Loucy (cell line): Measurements from ENCODE around the gene EML5.

ENCODE experiments used
- H2AFZ ChIP-seq: fragments of 200-600 bp; sonication (generic); 2 replicates; pipeline ENCODE4 v1.6.0; 2016; ENCODE audit warnings: antibody characterized with exemption, mild to moderate bottlenecking, low read length, moderate library complexity
- H3F3A ChIP-seq: fragments of 200-600 bp; 2 replicates; pipeline ENCODE4 v1.6.0; 2016; ENCODE audit warnings: antibody characterized with exemption, low read depth, mild to moderate bottlenecking
- H3K27me3 ChIP-seq: fragments of 200-600 bp; sonication (generic); 2 replicates; pipeline ENCODE4 v1.6.1; 2014; ENCODE audit warnings: low read length, mild to moderate bottlenecking; ENCODE audit not compliant: insufficient read depth, poor library complexity, severe bottlenecking
- H3K36me3 ChIP-seq: fragments of 200-600 bp; sonication (generic); 2 replicates; pipeline ENCODE4 v1.6.1; 2016; ENCODE audit warnings: low read length; ENCODE audit not compliant: insufficient read depth
- H3K4me1 ChIP-seq: fragments of 200-600 bp; sonication (generic); 2 replicates; pipeline ENCODE4 v1.5.1; 2014; ENCODE audit warnings: low read length, mild to moderate bottlenecking; ENCODE audit not compliant: insufficient read depth, poor library complexity, severe bottlenecking
- H3K4me2 ChIP-seq: fragments of 200-600 bp; sonication (generic); 2 replicates; pipeline ENCODE4 v1.6.0; 2014; ENCODE audit warnings: antibody characterized with exemption, low read length, low read depth, mild to moderate bottlenecking; ENCODE audit not compliant: poor library complexity, severe bottlenecking
- H3K4me3 ChIP-seq: fragments of 200-600 bp; sonication (generic); 2 replicates; pipeline ENCODE4 v1.5.1; 2014; ENCODE audit warnings: low read length, mild to moderate bottlenecking, mixed read lengths; ENCODE audit not compliant: poor library complexity, severe bottlenecking
- H3K79me2 ChIP-seq: fragments of 200-600 bp; sonication (generic); 2 replicates; pipeline ENCODE4 v1.6.1; 2014; ENCODE audit warnings: low read length; ENCODE audit not compliant: insufficient read depth
- H3K9ac ChIP-seq: fragments of 200-600 bp; sonication (generic); 2 replicates; pipeline ENCODE4 v1.6.0; 2014; ENCODE audit warnings: mild to moderate bottlenecking, low read depth, low read length, moderate library complexity; ENCODE audit not compliant: poor library complexity, severe bottlenecking
- H3K9me2 ChIP-seq: fragments of 200-600 bp; sonication (generic); replicated peaks from 2 replicates; pipeline ENCODE4 v1.6.1; 2016; ENCODE audit warnings: low read depth, low read length, mixed read lengths
- H3K9me3 ChIP-seq: fragments of 200-600 bp; sonication (generic); 2 replicates; pipeline ENCODE4 v1.6.1; 2014; ENCODE audit warnings: mild to moderate bottlenecking, antibody characterized with exemption, low read length, low read depth; ENCODE audit not compliant: insufficient read depth
- H4K20me1 ChIP-seq: fragments of 200-600 bp; sonication (generic); 2 replicates; pipeline ENCODE4 v1.6.0; 2014; ENCODE audit warnings: antibody characterized with exemption, low read length, mild to moderate bottlenecking; ENCODE audit not compliant: insufficient read depth, poor library complexity, severe bottlenecking
- EZH2phosphoT487 ChIP-seq: fragments of 200-600 bp; IDR thresholded peaks from 2 replicates; pipeline ENCODE4 v1.6.1; 2018; ENCODE audit warnings: antibody characterized with exemption, mild to moderate bottlenecking, moderate library complexity, borderline replicate concordance
- TF ChIP-seq, protein P1 (sequence below): fragments of 200-600 bp; sonication (generic); conservative IDR thresholded peaks from 2 replicates; pipeline ENCODE4 v1.5.1; 2014; ENCODE audit warnings: mild to moderate bottlenecking, antibody characterized with exemption, low read length

EML5 gene

DNA sequence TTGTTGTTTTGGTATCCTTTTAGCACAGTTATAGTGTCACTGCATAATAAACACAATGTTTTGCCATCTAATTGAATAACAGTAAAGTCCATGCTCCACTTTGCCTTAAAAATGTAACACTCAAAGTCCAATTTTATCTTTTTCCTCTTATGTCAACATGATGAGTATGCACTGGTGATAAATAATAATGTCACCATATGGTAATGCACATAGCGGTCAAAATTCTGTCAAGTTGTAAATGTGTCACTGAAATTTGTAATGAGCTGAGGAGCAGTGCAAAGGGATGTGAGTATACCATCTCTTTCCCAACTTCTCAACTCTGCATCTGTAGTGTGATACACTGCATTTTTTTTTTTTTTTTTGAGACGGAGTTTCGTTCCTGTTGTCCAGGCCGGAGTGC lies 65.7 kb downstream of the EML5 start:
- H3K9me3 ChIP-seq = no peaks in the 10 kb centered on the region
- no peak overlapping the region for H2AFZ ChIP-seq
- H3K4me1 ChIP-seq = no peaks in the 10 kb centered on the region
- TF ChIP-seq EZH2phosphoT487 = no peak
- TF ChIP-seq, protein P1, sequence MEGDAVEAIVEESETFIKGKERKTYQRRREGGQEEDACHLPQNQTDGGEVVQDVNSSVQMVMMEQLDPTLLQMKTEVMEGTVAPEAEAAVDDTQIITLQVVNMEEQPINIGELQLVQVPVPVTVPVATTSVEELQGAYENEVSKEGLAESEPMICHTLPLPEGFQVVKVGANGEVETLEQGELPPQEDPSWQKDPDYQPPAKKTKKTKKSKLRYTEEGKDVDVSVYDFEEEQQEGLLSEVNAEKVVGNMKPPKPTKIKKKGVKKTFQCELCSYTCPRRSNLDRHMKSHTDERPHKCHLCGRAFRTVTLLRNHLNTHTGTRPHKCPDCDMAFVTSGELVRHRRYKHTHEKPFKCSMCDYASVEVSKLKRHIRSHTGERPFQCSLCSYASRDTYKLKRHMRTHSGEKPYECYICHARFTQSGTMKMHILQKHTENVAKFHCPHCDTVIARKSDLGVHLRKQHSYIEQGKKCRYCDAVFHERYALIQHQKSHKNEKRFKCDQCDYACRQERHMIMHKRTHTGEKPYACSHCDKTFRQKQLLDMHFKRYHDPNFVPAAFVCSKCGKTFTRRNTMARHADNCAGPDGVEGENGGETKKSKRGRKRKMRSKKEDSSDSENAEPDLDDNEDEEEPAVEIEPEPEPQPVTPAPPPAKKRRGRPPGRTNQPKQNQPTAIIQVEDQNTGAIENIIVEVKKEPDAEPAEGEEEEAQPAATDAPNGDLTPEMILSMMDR = no peak
- H3K9ac ChIP-seq = no peak overlapping the region
- no peaks in the 10 kb centered on the region for H3K9me2 ChIP-seq
- H3K79me2 ChIP-seq = no peaks in the 10 kb centered on the region
- H3K4me2 ChIP-seq = no peak overlapping the region
- no peaks in the 10 kb centered on the region for H3F3A ChIP-seq
- H4K20me1 ChIP-seq = no peaks in the 10 kb centered on the region
- H3K4me3 ChIP-seq = no peak overlapping the region
- H3K36me3 ChIP-seq = no peaks in the 10 kb centered on the region
- no peaks in the 10 kb centered on the region for H3K27me3 ChIP-seq

DNA sequence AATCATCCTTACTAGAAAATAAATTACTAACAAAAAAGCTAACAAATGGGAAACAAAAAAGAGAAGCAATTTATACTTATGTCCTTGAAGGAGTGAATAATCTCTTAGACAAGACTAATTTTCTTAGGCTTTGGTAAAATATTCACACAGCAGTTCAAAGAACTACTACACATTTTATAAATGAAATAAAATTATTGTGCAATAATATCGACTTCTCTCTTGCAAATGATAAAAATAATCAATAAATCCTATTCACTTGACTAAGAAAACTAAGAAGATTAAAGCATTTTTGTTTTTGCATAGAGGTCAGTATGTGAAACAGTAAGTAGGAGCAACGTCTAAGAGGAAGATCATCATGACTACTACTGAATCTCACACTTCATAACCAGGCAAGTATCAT lies 82.0 kb downstream of the EML5 start:
- Histone ChIP-seq H3K79me2 (no peaks in the 10 kb centered on the region), H3K9me3 (no peaks in the 10 kb centered on the region), H3K27me3 (no peaks in the 10 kb centered on the region), H3K9ac (no peak overlapping the region), H3F3A (no peaks in the 10 kb centered on the region), H2AFZ (no peak overlapping the region), H3K4me3 (no peak overlapping the region), H3K4me1 (no peaks in the 10 kb centered on the region), H3K4me2 (no peak overlapping the region), H3K9me2 (no peaks in the 10 kb centered on the region), H4K20me1 (no peaks in the 10 kb centered on the region), H3K36me3 (no peaks in the 10 kb centered on the region)
- no peak for TF ChIP-seq EZH2phosphoT487
- TF ChIP-seq, protein P1 = no peak

DNA sequence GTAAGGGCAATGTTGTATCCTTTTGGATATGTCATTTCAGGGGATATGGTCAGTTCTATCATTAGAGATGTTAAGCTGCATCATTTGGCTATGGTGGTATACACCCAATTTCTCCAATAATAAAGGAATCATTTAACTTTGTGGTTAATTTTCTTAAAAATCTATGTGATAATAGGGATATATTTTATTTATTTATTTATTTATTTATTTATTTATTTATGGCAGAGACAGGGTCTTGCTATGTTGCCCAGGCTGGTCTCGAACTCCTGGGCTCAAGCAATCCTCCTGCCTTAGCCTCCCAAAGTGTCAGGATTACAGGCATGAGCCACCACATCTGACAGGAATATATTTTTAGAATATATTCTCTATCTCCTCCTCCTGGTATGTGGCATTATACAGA lies 85.7 kb downstream of the EML5 start:
- H3K4me3 ChIP-seq = no peak overlapping the region

More for the DNA sequence above, 85.7 kb downstream of the EML5 start:
- Histone ChIP-seq H3K9me3 (no peaks in the 10 kb centered on the region), H3K4me1 (no peaks in the 10 kb centered on the region), H3K9me2 (no peaks in the 10 kb centered on the region), H3F3A (no peaks in the 10 kb centered on the region), H2AFZ (no peak overlapping the region), H3K9ac (no peak overlapping the region), H4K20me1 (no peaks in the 10 kb centered on the region), H3K4me2 (no peak overlapping the region), H3K27me3 (no peaks in the 10 kb centered on the region), H3K36me3 (no peaks in the 10 kb centered on the region), H3K79me2 (no peaks in the 10 kb centered on the region)
- no peak for TF ChIP-seq EZH2phosphoT487
- TF ChIP-seq, protein P1 = no peak
